HL-60 (cell line): ENCODE data around the gene KLF6.

Experiments used
- CTCF ChIP-seq: IDR thresholded peaks from one replicate; pipeline ENCODE4 v1.5.1; 2011; ENCODE audit warnings: low read length, control low read depth, inconsistent platforms; ENCODE audit not compliant: insufficient read depth
- GABPA ChIP-seq: IDR thresholded peaks from 2 replicates; pipeline ENCODE4 v1.6.1; 2012; ENCODE audit warnings: low read depth
- POLR2AphosphoS5 ChIP-seq: IDR thresholded peaks from 2 replicates; pipeline ENCODE4 v1.6.1; 2012; ENCODE audit warnings: low read depth
- TF ChIP-seq, protein P1 (sequence below): IDR thresholded peaks from 2 replicates; pipeline ENCODE4 v1.6.1; 2012; ENCODE audit warnings: low read depth; ENCODE audit not compliant: insufficient replicate concordance

GRCh38 chr10:3755440-3756359, 29.3 kb downstream of the KLF6 start:
- TF ChIP-seq CTCF (no peak), POLR2AphosphoS5 (no peak), GABPA (no peak)
- TF ChIP-seq, protein P1, sequence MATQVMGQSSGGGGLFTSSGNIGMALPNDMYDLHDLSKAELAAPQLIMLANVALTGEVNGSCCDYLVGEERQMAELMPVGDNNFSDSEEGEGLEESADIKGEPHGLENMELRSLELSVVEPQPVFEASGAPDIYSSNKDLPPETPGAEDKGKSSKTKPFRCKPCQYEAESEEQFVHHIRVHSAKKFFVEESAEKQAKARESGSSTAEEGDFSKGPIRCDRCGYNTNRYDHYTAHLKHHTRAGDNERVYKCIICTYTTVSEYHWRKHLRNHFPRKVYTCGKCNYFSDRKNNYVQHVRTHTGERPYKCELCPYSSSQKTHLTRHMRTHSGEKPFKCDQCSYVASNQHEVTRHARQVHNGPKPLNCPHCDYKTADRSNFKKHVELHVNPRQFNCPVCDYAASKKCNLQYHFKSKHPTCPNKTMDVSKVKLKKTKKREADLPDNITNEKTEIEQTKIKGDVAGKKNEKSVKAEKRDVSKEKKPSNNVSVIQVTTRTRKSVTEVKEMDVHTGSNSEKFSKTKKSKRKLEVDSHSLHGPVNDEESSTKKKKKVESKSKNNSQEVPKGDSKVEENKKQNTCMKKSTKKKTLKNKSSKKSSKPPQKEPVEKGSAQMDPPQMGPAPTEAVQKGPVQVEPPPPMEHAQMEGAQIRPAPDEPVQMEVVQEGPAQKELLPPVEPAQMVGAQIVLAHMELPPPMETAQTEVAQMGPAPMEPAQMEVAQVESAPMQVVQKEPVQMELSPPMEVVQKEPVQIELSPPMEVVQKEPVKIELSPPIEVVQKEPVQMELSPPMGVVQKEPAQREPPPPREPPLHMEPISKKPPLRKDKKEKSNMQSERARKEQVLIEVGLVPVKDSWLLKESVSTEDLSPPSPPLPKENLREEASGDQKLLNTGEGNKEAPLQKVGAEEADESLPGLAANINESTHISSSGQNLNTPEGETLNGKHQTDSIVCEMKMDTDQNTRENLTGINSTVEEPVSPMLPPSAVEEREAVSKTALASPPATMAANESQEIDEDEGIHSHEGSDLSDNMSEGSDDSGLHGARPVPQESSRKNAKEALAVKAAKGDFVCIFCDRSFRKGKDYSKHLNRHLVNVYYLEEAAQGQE, result no peak
